ENCODE measurements around the gene SPTLC1.

SPTLC1 gene

DNA sequence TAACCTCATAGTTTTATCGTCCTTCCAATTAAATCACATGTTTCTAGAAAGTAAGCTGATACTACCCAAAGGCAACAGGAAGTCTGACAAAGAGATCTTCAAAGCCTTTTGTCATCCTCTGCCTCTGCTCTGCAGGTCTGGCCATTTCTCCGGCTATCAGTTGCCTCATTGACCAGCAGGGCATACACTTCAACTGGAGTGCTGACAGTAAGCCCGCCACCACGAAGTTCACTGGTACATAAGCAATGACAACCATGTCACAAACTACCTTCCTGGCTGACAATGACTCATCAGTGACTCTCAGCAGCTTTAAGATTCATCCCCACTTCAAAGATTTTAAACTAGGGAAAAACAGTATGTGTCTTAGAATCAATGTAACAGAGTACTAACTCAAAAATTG is 20.6 kb downstream of the SPTLC1 start:
- peak; percentile 13 for DNase-seq (ENCODE audit: low read depth)

- DNase-seq (ENCODE audit: low read depth), result no peak
Observed at GRCh38 chr9:92077888-92078287, 37.3 kb downstream of the SPTLC1 start.

- no peak for DNase-seq (ENCODE audit: low read depth)
Observed at GRCh38 chr9:92071634-92072033, 43.6 kb downstream of the SPTLC1 start.

DNA sequence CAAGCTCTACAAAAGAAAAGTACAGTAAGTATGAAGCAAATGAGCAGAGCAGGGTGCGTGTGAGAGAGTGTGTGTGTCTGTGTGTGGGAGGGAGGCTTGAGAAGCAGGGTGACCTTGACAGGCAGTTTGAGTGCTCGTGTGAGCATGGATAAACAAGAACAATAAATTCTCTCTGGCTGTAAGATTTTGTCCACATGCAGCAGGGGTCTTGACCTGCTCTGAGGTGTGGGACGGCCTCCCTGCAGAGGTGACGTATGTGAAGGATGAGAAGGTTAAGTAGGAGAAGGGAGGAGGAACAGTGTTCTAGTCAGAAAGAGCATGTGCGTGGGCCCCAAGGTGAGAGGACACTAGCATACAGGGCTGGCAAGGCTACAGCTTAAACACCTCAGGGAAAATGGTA is 49.0 kb downstream of the SPTLC1 start:
- DNase-seq (ENCODE audit: low read depth), result no peak

DNA sequence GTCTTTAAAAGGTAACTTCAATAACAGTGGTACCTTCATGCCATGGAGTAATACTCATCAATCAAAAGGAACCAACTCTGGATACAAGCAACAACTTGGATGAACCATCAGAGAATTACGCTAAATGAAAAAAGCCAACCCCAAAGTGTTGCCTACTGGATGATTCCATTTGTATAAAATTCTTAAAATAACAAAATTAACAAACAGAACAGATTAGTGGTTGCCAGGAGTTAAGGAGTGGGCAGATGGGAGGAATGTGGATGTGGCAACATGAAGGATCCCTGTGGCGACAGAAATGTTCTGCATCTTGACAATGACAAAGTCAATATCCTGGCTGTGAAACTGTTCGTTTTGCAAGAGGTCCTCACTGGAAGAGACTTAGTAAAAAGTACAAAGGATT is 50.5 kb downstream of the SPTLC1 start:
- no peak for DNase-seq (ENCODE audit: low read depth)

GRCh38 chr9:92061184-92061583 is 54.0 kb downstream of the SPTLC1 start:
- DNase-seq (ENCODE audit: low read depth), result no peak

- no peak for DNase-seq (ENCODE audit: low read depth)
Observed at GRCh38 chr9:92059661-92060060, 55.6 kb downstream of the SPTLC1 start.

- no peak for DNase-seq (ENCODE audit: low read depth)
Observed at GRCh38 chr9:92058723-92059444, 56.3 kb downstream of the SPTLC1 start.

DNA sequence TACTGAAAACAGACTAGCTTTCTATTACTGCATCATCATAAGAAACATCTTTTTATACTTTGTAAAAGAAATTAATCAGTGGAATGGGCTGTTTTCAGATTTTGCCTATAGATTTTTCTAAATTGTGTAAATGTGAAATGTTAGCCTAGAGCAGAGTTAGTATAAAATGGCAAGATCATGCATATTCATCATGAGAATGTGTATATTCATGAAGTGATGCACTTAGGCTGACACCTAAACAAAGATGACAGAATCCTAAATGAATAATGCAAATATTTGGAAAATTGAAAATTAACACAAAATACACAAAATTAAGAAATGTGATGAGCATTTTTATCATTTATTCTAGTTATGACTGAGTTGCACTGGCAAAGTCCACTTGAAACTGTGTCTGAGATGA is 57.2 kb downstream of the SPTLC1 start:
- no peak for DNase-seq (ENCODE audit: low read depth)

GRCh38 chr9:92057226-92057625 is 58.0 kb downstream of the SPTLC1 start:
- no peak for DNase-seq (ENCODE audit: low read depth)

DNA sequence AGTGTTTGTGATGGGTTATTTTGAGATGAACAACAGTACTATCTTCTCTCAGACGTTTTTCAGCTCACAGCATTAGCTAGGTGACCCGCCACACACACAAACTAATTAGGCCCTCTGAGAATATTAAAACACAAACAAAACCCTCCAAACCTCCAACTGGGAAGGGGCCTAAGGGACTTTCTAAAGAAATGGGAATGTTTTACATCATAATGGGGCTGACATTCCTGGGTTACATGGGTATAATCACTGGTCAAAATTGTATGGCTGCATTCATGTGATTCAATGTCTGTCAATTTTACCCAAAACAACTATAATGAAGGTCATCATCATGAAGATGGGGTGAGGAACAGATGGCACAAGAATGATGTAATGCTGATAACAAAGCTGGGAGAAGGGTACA is 59.6 kb downstream of the SPTLC1 start:
- no peak for DNase-seq (ENCODE audit: low read depth)

- DNase-seq (ENCODE audit: low read depth), result no peak
Observed at GRCh38 chr9:92048924-92049625, 66.1 kb downstream of the SPTLC1 start.

GRCh38 chr9:92047500-92047899 is 67.7 kb downstream of the SPTLC1 start:
- no peak for DNase-seq (ENCODE audit: low read depth)

GRCh38 chr9:92046676-92047075 is 68.5 kb downstream of the SPTLC1 start:
- DNase-seq (ENCODE audit: low read depth), result no peak

DNA sequence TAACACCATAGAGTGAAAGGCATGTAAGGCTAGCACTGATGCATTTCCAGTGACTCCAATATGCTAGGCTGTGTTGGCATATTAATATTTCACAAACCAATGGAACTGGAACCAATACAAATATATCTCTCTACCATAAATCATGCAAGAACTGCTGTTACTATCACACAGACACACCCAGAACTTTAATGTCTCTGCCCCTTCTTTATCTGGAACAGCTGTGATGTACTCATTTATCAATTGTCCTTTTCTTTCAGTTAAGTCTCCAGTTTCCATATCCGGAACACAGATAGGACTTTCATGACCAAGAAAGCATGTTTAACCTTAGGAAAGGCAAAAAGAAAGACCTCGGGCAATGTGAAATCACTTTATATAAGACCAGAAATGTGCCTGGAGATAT is 70.3 kb downstream of the SPTLC1 start:
- DNase-seq (ENCODE audit: low read depth), result no peak

DNA sequence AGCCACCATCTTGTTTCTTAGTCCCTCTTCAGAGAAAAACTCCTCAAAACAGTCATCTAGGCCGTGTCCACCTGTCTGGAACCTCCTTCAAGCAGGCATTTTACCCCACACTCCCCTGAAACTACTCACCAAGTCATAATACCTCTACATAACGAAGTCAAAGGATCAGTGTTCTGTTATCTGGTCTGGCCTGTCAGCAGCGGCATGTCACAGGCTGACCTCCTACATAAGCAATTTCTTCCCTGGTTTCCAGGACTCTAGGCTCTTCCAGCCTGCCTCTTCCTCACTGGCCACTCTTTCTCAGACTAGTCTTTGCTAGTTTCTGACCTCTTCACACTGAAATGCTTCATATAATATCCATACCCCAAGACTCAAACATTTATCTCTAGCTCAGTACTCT is 72.2 kb downstream of the SPTLC1 start:
- DNase-seq (ENCODE audit: low read depth), result no peak

DNA sequence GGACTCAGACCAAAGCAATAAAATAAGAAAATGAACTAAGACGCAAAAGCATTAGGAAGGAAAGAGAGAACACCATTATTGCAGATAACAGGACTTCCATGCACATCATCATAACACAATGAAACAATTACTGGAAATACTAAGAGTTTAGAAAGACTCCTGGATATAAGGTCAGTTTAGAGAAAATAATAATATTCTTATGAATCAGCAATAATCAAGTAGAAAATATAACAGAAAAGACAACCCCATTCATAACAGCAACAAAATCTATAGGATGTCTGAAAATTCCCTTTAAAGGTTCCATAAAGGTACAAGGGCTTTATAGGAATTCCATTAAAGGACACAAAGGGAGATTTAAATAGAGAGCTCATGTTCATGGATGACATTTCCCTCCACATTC is 73.0 kb downstream of the SPTLC1 start:
- no peak for DNase-seq (ENCODE audit: low read depth)

- DNase-seq (ENCODE audit: low read depth), result no peak
Observed at GRCh38 chr9:92036756-92037155, 78.5 kb downstream of the SPTLC1 start.

GRCh38 chr9:92036411-92036746 is 78.8 kb downstream of the SPTLC1 start:
- DNase-seq (ENCODE audit: low read depth), result no peak

GRCh38 chr9:92035687-92036410 is 79.4 kb downstream of the SPTLC1 start:
- DNase-seq (ENCODE audit: low read depth), result no peak

- no peak for DNase-seq (ENCODE audit: low read depth)
Observed at GRCh38 chr9:92035146-92035545, 80.1 kb downstream of the SPTLC1 start.

GRCh38 chr9:92033991-92034390 is 81.2 kb downstream of the SPTLC1 start:
- no peak for DNase-seq (ENCODE audit: low read depth)

DNA sequence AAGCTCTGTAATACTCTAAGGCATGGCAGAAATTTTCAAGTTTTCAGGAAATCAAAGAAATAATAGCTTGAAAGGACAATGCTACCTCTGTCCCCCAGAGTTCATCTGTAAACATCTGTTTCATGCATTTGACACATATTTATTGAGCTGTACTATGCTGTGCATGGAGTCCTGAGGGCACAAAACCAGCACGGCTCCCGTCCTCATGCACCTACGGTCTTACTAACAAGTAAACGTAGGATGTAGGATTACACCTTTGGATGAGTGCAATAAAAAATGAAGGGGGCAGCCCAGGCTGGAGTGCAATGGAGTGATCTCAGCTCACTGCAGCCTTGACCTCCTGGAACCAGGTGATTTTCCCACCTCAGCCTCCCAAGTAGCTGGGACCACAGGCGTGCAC is 81.9 kb downstream of the SPTLC1 start:
- DNase-seq (ENCODE audit: low read depth), result no peak
